Measurements from ENCODE around the gene GPI.
"Not testable (repeated sequence)": the region's sequence is repeated elsewhere in the genome, so short reads cannot be mapped to it uniquely, and the experiment has no call there.

The GPI gene

DNA sequence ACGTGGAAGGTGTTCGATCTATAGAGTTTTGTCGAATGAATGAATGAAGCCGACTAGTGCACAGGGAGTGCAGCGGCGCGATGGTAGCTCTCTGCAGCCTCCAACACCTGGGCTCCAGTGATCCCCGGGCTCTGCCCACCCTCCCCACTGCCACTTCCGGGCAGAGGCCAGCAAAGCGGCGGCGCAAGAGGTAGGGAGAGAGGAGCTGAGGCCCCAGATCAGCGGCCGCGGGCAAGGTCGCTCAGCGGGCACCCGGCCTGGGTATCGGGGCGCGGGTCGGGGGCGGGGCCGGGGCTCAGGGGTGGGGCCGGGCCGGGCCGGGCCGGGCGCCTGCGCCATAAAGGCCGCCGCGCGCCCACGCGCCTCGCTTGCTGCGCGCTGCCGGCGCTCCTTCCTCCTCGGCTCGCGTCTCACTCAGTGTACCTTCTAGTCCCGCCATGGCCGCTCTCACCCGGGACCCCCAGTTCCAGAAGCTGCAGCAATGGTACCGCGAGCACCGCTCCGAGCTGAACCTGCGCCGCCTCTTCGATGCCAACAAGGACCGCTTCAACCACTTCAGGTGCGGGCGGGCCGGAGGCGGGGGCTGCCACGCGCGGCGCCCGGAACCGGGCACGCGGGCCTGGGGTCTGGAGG lies at the start of gene GPI:
GPI (plus strand) TSS at position 367 of the 633 bp plus-strand sequence; CDS start at position 438, 71 bp downstream.
- peak; percentile 69 for DNase-seq (ENCODE audit: extremely low spot score, insufficient read length, low read depth)
- no peak for FAIRE-seq

- FAIRE-seq = no peak
- DNase-seq (ENCODE audit: extremely low spot score, insufficient read length, low read depth) = no peak
These were observed 48.7 kb upstream of the GPI start for GRCh38 chr19:34316247-34316646.

DNA sequence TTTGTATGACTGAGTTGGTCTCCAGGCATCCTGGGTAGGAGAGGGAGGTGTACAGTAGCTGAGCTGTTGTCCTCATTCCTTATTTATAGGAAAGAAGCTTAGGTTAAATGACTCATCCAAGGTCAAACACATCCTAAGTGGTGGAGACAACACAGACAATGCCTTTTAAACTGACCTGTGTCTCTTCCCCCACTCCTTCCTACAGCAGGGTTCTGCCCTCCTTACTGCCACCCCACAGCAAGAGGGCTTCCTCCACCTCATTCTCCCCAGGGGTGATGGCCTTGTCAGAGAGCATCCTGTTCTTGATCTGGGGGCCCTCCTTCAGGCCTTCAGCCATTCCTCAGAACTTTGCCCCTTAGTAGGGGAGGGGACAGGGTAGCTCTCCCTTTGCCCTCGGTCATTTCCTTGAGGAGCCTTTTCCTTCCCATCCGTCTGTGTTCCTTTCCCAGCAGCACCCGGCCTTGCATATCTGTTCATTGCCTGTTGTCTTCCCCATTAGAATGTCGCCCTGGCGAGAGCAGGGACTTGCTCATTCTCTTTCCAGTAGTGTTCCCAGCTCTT lies 48.2 kb upstream of the GPI start:
- DNase-seq (ENCODE audit: extremely low spot score, insufficient read length, low read depth) (no peak), FAIRE-seq (no peak)

DNA sequence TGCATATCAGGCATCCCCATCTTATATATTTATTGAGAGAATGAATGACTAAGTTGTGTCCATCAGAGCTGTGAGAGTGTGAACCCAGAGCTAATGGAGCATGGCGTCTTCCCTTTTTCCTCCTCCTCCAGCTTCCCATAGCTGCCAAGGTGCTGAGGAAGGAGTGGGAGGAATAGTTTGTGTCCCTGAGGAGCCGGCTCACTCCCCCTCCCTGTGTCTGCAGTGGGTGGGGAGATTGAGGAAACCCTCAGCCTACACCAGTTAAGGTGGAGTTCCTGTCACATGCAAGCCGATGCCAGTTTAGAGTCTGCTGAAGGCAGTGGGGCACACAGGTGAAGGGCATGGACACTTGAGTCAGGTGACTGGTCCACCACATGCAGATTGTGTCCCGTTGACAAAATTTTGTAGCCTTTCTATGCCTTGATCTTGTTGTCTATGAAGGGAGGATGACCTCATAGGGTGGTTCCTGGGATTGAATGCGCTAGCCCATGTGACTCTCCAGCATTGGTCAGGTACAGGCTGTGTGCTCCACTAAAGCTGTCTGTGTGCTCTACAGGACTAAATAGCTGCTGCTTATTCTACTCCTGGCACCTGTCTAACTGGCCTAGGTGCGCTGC lies 47.6 kb upstream of the GPI start:
- no peak for FAIRE-seq

GRCh38 chr19:34319230-34319585 lies 45.8 kb upstream of the GPI start:
- FAIRE-seq (no peak), DNase-seq (ENCODE audit: extremely low spot score, insufficient read length, low read depth) (no peak)

More for the DNA sequence above, 47.6 kb upstream of the GPI start:
- no peak for DNase-seq (ENCODE audit: extremely low spot score, insufficient read length, low read depth)

DNA sequence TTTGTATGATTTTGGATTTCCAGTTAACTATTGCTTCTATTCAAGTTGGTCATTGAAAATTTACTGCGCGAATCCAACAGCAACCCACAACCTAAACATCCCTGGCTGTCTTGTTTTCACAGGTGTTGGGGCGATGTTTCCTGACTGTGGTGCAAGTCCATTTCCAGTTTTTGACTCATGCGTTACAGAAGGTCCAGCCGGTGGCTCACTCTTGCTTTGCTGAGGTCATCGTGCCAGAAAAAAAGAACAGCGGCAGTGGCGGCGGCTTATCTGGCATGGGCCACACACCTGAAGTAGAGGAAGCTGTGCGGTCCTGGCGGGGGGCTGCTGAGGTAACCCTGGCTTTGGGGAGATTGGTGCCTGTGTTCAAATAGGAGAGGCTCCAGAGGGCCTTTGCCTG lies 45.2 kb upstream of the GPI start:
- no peak for DNase-seq (ENCODE audit: extremely low spot score, insufficient read length, low read depth)
- FAIRE-seq = no peak

DNA sequence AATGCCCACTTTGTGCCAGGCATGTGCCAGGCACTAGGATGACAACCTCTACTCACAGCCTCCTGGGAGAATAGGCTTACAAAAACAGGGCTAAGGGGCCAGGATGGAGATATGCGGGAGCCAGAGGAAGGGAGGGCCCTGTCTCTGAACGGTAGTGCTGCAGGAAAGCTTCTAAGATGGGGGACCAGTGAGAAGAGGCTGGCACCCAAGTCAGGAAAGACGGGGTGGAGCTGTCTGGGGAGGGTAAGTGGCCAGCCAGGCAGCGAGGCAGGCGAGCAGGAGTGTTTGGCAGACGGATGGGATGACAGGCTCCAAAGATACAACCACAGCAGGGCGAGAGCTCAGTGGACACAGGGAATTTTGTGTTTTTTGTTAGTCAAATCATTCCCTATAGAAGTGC lies 44.7 kb upstream of the GPI start:
- DNase-seq (ENCODE audit: extremely low spot score, insufficient read length, low read depth) = no peak
- FAIRE-seq = no peak

- FAIRE-seq = no peak
- DNase-seq (ENCODE audit: extremely low spot score, insufficient read length, low read depth) = no peak
These were observed 43.3 kb upstream of the GPI start for GRCh38 chr19:34321735-34322134.

- no peak for FAIRE-seq
These were observed 41.4 kb upstream of the GPI start for GRCh38 chr19:34323433-34324204.

GRCh38 chr19:34324320-34324719 lies 40.7 kb upstream of the GPI start:
- FAIRE-seq = no peak

More at GRCh38 chr19:34323433-34324204, 41.4 kb upstream of the GPI start:
- no peak for DNase-seq (ENCODE audit: extremely low spot score, insufficient read length, low read depth)

GRCh38 chr19:34325181-34325580 lies 39.8 kb upstream of the GPI start:
- DNase-seq (ENCODE audit: extremely low spot score, insufficient read length, low read depth) (no peak), FAIRE-seq (no peak)

More at GRCh38 chr19:34324320-34324719, 40.7 kb upstream of the GPI start:
- DNase-seq (ENCODE audit: extremely low spot score, insufficient read length, low read depth) = no peak

GRCh38 chr19:34325981-34326787 lies 38.8 kb upstream of the GPI start:
- DNase-seq (ENCODE audit: extremely low spot score, insufficient read length, low read depth) (no peak), FAIRE-seq (no peak)

- no peak for FAIRE-seq
- no peak for DNase-seq (ENCODE audit: extremely low spot score, insufficient read length, low read depth)
These were observed 37.1 kb upstream of the GPI start for GRCh38 chr19:34327851-34328250.

DNA sequence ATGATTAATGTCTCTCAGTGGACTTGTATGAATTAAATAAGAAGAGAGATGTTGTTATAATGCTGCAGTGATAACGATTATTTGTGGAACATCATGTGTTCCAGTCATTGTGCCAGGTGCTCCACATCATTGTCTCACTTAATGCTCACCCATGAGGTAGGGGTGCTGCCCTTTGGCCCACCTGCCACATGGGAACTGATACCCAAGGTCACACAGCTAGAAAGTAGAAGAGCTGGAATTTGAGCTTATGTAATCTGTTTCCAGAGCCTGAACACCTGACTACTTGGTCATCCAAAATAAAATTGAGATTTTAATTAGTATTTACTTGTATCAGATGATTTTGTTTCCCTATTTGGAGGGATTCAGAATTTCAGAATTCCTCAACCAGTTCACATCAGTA lies 36.0 kb upstream of the GPI start:
- DNase-seq (ENCODE audit: extremely low spot score, insufficient read length, low read depth) = no peak

GRCh38 chr19:34330116-34330515 lies 34.9 kb upstream of the GPI start:
- FAIRE-seq = no peak
- no peak for DNase-seq (ENCODE audit: extremely low spot score, insufficient read length, low read depth)

More for the DNA sequence above, 36.0 kb upstream of the GPI start:
- FAIRE-seq = no peak

DNA sequence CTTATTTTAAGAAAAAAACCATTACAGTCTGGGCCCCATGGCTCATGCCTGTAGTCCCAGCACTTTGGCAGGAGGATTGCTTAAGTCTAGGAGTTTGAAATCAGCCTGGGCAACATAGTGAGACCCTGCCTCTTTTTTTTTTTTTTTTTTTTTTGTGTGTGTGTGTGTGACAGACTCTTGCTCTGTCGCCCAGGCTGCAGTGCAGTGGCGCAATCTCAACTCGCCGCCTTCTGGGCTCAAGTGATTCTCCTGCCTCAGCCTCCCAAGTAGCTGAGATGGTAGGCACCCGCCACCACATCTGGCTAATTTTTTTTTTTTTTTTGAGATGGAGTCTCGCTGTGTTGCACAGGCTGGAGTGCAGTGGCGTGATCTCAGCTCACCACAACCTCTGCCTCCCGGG lies 34.4 kb upstream of the GPI start:
- DNase-seq (ENCODE audit: extremely low spot score, insufficient read length, low read depth); FAIRE-seq: not testable (repeated sequence)

DNA sequence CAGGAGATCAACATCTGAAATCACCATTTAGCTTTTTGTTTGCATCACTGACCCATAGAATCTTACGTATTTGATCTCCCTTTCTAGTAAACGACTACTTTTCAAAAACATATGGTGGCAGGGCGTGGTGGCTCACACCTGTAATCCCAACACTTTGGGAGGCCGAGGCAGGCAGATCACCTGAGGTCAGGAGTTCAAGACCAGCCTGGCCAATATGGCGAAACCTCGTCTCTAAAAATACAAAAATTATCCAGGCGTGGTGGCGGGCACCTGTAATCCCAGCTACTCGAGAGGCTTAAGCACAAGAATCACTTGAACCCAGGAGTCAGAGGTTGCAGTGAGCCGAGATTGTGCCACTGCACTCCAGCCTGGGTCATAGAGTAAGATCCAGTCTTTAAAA lies 33.4 kb upstream of the GPI start:
- FAIRE-seq; DNase-seq (ENCODE audit: extremely low spot score, insufficient read length, low read depth): not testable (repeated sequence)

DNA sequence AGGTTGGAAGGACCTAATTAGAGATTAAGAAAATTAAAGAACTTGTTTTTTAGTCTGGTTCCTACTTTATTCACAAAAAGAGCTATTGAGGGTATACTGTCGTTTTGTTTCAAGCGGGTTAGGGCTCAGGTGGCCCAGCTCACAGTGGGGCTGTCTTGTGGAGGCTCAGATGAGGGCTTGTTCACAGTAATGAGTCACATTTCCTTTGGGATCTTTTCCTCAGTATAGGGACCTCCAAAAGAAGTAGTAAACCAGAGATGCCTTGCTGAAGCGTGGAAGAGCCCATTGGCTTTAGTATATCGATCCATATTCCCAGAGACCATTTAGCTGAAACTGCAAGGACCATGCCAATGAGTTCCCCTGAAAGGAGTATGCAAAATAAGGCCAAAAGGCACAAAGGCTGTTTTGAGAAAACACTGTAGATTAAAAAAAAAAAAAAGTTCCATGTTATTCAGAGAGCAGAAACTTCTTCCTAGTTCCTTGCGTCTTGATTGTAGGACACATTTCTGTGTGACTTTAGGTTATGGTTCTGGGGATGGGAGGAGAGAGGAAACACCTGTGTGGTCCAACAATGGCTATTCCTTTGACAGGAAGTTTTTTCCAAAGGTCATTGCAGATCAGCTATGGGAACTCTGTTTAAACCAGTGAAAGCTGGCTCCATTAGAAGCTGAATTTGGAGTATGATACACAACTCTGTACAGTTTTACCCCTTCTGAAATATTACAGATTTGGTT lies 32.8 kb upstream of the GPI start:
- FAIRE-seq = no peak

GRCh38 chr19:34335914-34336313 lies 29.1 kb upstream of the GPI start:
- no peak for FAIRE-seq
- no peak for DNase-seq (ENCODE audit: extremely low spot score, insufficient read length, low read depth)

More for the DNA sequence above, 32.8 kb upstream of the GPI start:
- no peak for DNase-seq (ENCODE audit: extremely low spot score, insufficient read length, low read depth)
